K562 (cell line): ENCODE results near the gene RELA. TPM values are rescaled to one million over a fixed set of nuclear protein-coding genes. Genes with fewer than 3 reads are reported as not detected.
A peak's percentile ranks its signal among the peaks of the same experiment; 100 is the strongest.

Source experiments
- ATF3 ChIP-seq, 2 experiments: fragments of 450-650 bp in 1 of 2; sonication (generic) in 1 of 2; formaldehyde crosslinking in 1 of 2; IDR thresholded peaks in 1 of 2; conservative IDR thresholded peaks in 1 of 2; 2 replicates each; pipeline versions ENCODE4 v1.6.1 to v1.8.1; 2016 to 2023; ENCODE audit warnings: mild to moderate bottlenecking in 2 of 2, moderate library complexity in 2 of 2, inconsistent platforms in 1 of 2, missing genetic modification reagents in 1 of 2
- BHLHE40 ChIP-seq: IDR thresholded peaks from 2 replicates; pipeline ENCODE4 v1.6.1; 2011; ENCODE audit warnings: low read length, improper control_type of control experiment
- CAMTA2 ChIP-seq: fragments of 250-450 bp; sonication (Bioruptor Pico); conservative IDR thresholded peaks from 2 replicates; pipeline ENCODE4 v1.5.1; 2022
- HDAC1 ChIP-seq, 2 experiments: fragments of 450-650 bp; IDR thresholded peaks; 2 replicates each; pipeline ENCODE4 v1.6.1; 2016 to 2017; ENCODE audit warnings: inconsistent platforms in 1 of 2, mild to moderate bottlenecking in 1 of 2, moderate library complexity in 1 of 2
- KDM5B ChIP-seq: fragments of 200-600 bp; sonication (generic); IDR thresholded peaks from 2 replicates; pipeline ENCODE4 v1.6.1; 2012; ENCODE audit warnings: low read depth, mild to moderate bottlenecking, moderate library complexity, low read length, control low read depth, inconsistent platforms; ENCODE audit not compliant: insufficient replicate concordance
- NEUROD1 ChIP-seq: fragments of 150-350 bp; IDR thresholded peaks from 2 replicates; pipeline ENCODE4 v1.6.1; 2014; ENCODE audit warnings: borderline replicate concordance, low read length, low read depth; ENCODE audit not compliant: partially characterized antibody
- PRDM10 ChIP-seq: fragments of 450-650 bp; IDR thresholded peaks from 2 replicates; pipeline ENCODE4 v1.6.1; 2018; ENCODE audit not compliant: partially characterized antibody
- RBFOX2 ChIP-seq: fragments of 200-400 bp; formaldehyde crosslinking; IDR thresholded peaks from 2 replicates; pipeline ENCODE4 v1.6.1; 2017; ENCODE audit warnings: low read depth, mild to moderate bottlenecking, low read length, moderate library complexity
- RBM22 ChIP-seq: fragments of 200-400 bp; formaldehyde crosslinking; IDR thresholded peaks from 2 replicates; pipeline ENCODE4 v1.6.1; 2018; ENCODE audit warnings: low read length, low read depth; ENCODE audit not compliant: poor library complexity, severe bottlenecking
- STAT6 ChIP-seq: sonication (generic); formaldehyde crosslinking; IDR thresholded peaks from 2 replicates; pipeline ENCODE4 v1.8.1; 2023; ENCODE audit warnings: mild to moderate bottlenecking, missing genetic modification reagents
- SUPT5H ChIP-seq: fragments of 450-650 bp; IDR thresholded peaks from 2 replicates; pipeline ENCODE4 v1.6.1; 2016
- ZBTB11 ChIP-seq, 3 experiments: fragments of 200-800 bp in 1 of 3; fragments of 250-450 bp in 1 of 3; fragments of 450-650 bp in 1 of 3; sonication (Bioruptor Pico) in 1 of 3; sonication (Bioruptor generic) in 1 of 3; formaldehyde crosslinking in 1 of 3; IDR thresholded peaks; 2 replicates each; pipeline versions ENCODE4 v1.6.1 to v1.8.0; 2016 to 2022; ENCODE audit warnings: mild to moderate bottlenecking in 2 of 3, missing genetic modification characterization in 2 of 3, missing compliant biosample characterization in 1 of 3, moderate library complexity in 1 of 3
- ZKSCAN8 ChIP-seq: fragments of 200-800 bp; sonication (Bioruptor generic); IDR thresholded peaks from 2 replicates; pipeline ENCODE4 v1.6.1; 2016; ENCODE audit warnings: missing genetic modification characterization, missing compliant biosample characterization
- ZNF124 ChIP-seq: sonication (generic); formaldehyde crosslinking; IDR thresholded peaks from 2 replicates; pipeline ENCODE4 v1.8.1; 2022; ENCODE audit warnings: missing genetic modification reagents
- polyA plus RNA-seq, 8 experiments: library from polyadenylated mRNA; depleted of rRNA in 4 of 8; stranded (reverse) in 5 of 8; unstranded in 3 of 8; fragments of >200 nt; fragmentation: Nextera tagmentation in 2 of 8; fragmentation: Illumina TruSeq in 1 of 8; extraction: Ambion mirVana in 2 of 8; extraction: Trizol in 1 of 8; gene quantifications; 2 replicates each; pipeline versions ENCODE4 v1.2.1 to v1.2.3, GENCODE V29; 2011 to 2014; ENCODE audit warnings: inconsistent platforms in 1 of 8, missing spikeins in 1 of 8
- total RNA-seq, 7 experiments: library from RNA; depleted of rRNA in 6 of 7; stranded (reverse); fragments of >200 nt in 6 of 7; fragmentation: Illumina TruSeq in 2 of 7; extraction: Trizol in 2 of 7; gene quantifications; 2 replicates each; pipeline versions ENCODE4 v1.2.1 to v1.2.3, GENCODE V29; 2011 to 2021; ENCODE audit warnings: low replicate concordance in 1 of 7

RELA gene
- total and polyA plus RNA-seq, 9 of the 15 experiments (the other 6 are each of a cell fraction or from before 2014, with no cell fraction given): 6.0 to 67.4 (median 20.6) TPM

GRCh38 chr11:65636108-65637031, 26.3 kb downstream of the RELA start (continued):
- TF ChIP-seq RBM22: no peak
- peak; percentile 80 for TF ChIP-seq BHLHE40
- no peak for TF ChIP-seq RBFOX2
- no peak for TF ChIP-seq KDM5B
- TF ChIP-seq ATF3 (IDR thresholded peaks at IDR 0.05): peak; percentile 48; the same call in 1 of the 2 replicates
- no peak for TF ChIP-seq ATF3 (CRISPR knock-in tag; conservative IDR thresholded peaks at IDR 0.05)
- peak in 1 of 2 experiments; percentile 88; a peak in 2 of 4 replicates for TF ChIP-seq HDAC1 (IDR thresholded peaks at IDR 0.05)
- peak; percentile 27 for TF ChIP-seq PRDM10
- no peak for TF ChIP-seq ZKSCAN8 (CRISPR knock-in tag)
- TF ChIP-seq ZBTB11 (CRISPR knock-in tag; IDR thresholded peaks at IDR 0.05): peak in 1 of 3 experiments; percentile 32; a peak in 1 of 6 replicates
- no peak for TF ChIP-seq NEUROD1
- no peak for TF ChIP-seq STAT6 (CRISPR knock-in tag)
- no peak for TF ChIP-seq ZNF124 (CRISPR knock-in tag)
- TF ChIP-seq CAMTA2 (CRISPR knock-in tag): no peak
- no peak for TF ChIP-seq SUPT5H
